HepG2 (cell line): ENCODE results near the gene GIMD1. TPM values are rescaled to one million over a fixed set of nuclear protein-coding genes. Genes with fewer than 3 reads are reported as not detected.

Experiments used
- ATAC-seq: fragments of 200-7000 bp; cut with Tn5 transposase; 3 replicates; pipeline ENCODE4 v1.9.1; 2020; ENCODE audit warnings: mild to moderate bottlenecking, moderate library complexity
- BruUV-seq: library from RNA; stranded (reverse); fragments of 400-500 nt; replicated peaks from 2 replicates; lab custom pipeline; 2021; lab: Mats Ljungman, UMichigan
- CTCF ChIA-PET: fragments of 300-600 bp; formaldehyde crosslinking; extraction: SDS; loops from one replicate; lab custom pipeline; 2021; ENCODE audit warnings: low total read pairs, inconsistent platforms, low intra/inter-chr PET ratio; lab: Yijun Ruan, JAX
- POLR2A ChIA-PET: fragments of 350-600 bp; sonication (Branson Sonifier 250); formaldehyde crosslinking; loops from one replicate; lab custom pipeline; 2020; ENCODE audit warnings: antibody characterized with exemption, inconsistent platforms; lab: Yijun Ruan, JAX
- DNase-seq: peaks from one replicate; pipeline ENCODE4 v3.0.0-alpha.2; 2015; ENCODE audit warnings: low spot score
- FAIRE-seq: peaks from 3 replicates; lab custom pipeline; 2011; peaks lifted over from hg19 to GRCh38; lab: Jason Lieb, UNC
- H2AFZ ChIP-seq: one replicate; pipeline ENCODE4 v1.6.1; 2011; ENCODE audit warnings: low read length, inconsistent platforms
- H3K27ac ChIP-seq: fragments of 300-600 bp; 3 replicates; pipeline ENCODE4 v1.8.0; 2011; ENCODE audit warnings: mixed run types, mild to moderate bottlenecking, mixed read lengths, low read length, inconsistent platforms; ENCODE audit not compliant: insufficient read depth; ENCODE audit errors: extremely low read length
- H3K27me3 ChIP-seq, 2 experiments: fragments of 200-600 bp in 1 of 2; 2 replicates in 1 of 2; 3 replicates in 1 of 2; pipeline versions ENCODE4 v1.6.0 to v1.8.0; 2011; ENCODE audit warnings: low read length in 2 of 2, mild to moderate bottlenecking in 2 of 2, moderate library complexity in 2 of 2, inconsistent platforms in 1 of 2; ENCODE audit not compliant: insufficient read depth in 2 of 2, control insufficient read depth in 1 of 2
- H3K36me3 ChIP-seq, 2 experiments: fragments of 200-600 bp in 1 of 2; replicated peaks in 1 of 2; 2 replicates in 1 of 2; 3 replicates in 1 of 2; pipeline versions ENCODE4 v1.5.1 to v1.8.0; 2011; ENCODE audit warnings: low read length in 2 of 2, inconsistent platforms in 1 of 2; ENCODE audit not compliant: insufficient read depth in 2 of 2, control insufficient read depth in 1 of 2
- H3K4me1 ChIP-seq: 2 replicates; pipeline ENCODE4 v1.5.1; 2012; ENCODE audit warnings: low read length, inconsistent platforms; ENCODE audit not compliant: insufficient read depth
- H3K4me2 ChIP-seq: 2 replicates; pipeline ENCODE4 v1.6.0; 2011; ENCODE audit warnings: low read depth, low read length, inconsistent platforms
- H3K4me3 ChIP-seq, 3 experiments: fragments of 200-600 bp in 1 of 3; sonication (generic), shearing (Covaris generic) in 1 of 3; replicated peaks in 1 of 3; 2 replicates each; pipeline ENCODE4 v1.5.1; 2011 to 2016; ENCODE audit warnings: low read length in 3 of 3, inconsistent platforms in 2 of 3, low read depth in 2 of 3, mild to moderate bottlenecking in 2 of 3, control low read depth in 1 of 3, mixed read lengths in 1 of 3; ENCODE audit not compliant: insufficient read depth in 1 of 3
- H3K79me2 ChIP-seq: one replicate; pipeline ENCODE4 v1.6.1; 2011; ENCODE audit warnings: low read length, inconsistent platforms; ENCODE audit not compliant: insufficient read depth
- H3K9ac ChIP-seq: 2 replicates; pipeline ENCODE4 v1.6.0; 2011; ENCODE audit warnings: mild to moderate bottlenecking, low read depth, low read length, inconsistent platforms; ENCODE audit not compliant: insufficient read depth
- H3K9me3 ChIP-seq: 2 replicates; pipeline ENCODE4 v1.5.1; 2012; ENCODE audit warnings: mild to moderate bottlenecking, low read length
- H4K20me1 ChIP-seq: 2 replicates; pipeline ENCODE4 v1.6.0; 2011; ENCODE audit warnings: inconsistent platforms, mild to moderate bottlenecking, low read length, moderate library complexity; ENCODE audit not compliant: insufficient read depth
- BHLHE40 ChIP-seq: IDR thresholded peaks from 2 replicates; pipeline ENCODE4 v1.6.1; 2011; ENCODE audit warnings: low read length, improper control_type of control experiment
- CENPT ChIP-seq: sonication (generic); formaldehyde crosslinking; IDR thresholded peaks from 2 replicates; pipeline ENCODE4 v1.8.0; 2022; ENCODE audit warnings: low read depth, mild to moderate bottlenecking, moderate library complexity, missing genetic modification reagents
- MAF1 ChIP-seq: sonication (generic); formaldehyde crosslinking; IDR thresholded peaks from 2 replicates; pipeline ENCODE4 v1.5.0; 2020; ENCODE audit warnings: missing genetic modification reagents, borderline replicate concordance
- SRF ChIP-seq: IDR thresholded peaks from 2 replicates; pipeline ENCODE4 v1.6.1; 2011; ENCODE audit warnings: mild to moderate bottlenecking, low read depth, low read length, moderate library complexity
- SSRP1 ChIP-seq: IDR thresholded peaks from 2 replicates; pipeline ENCODE4 v1.6.1; 2016; ENCODE audit warnings: control low read depth
- ZBTB7A ChIP-seq: sonication (generic); formaldehyde crosslinking; IDR thresholded peaks from 2 replicates; pipeline ENCODE4 v1.8.0; 2022; ENCODE audit warnings: mild to moderate bottlenecking, missing genetic modification reagents
- ZNF121 ChIP-seq: sonication (generic); formaldehyde crosslinking; IDR thresholded peaks from 2 replicates; pipeline ENCODE4 v1.5.0; 2020; ENCODE audit warnings: mild to moderate bottlenecking, missing genetic modification reagents
- ZNF430 ChIP-seq: sonication (generic); formaldehyde crosslinking; IDR thresholded peaks from 2 replicates; pipeline ENCODE4 v1.9.0; 2021; ENCODE audit warnings: mild to moderate bottlenecking, missing genetic modification reagents
- ZNF660 ChIP-seq: sonication (generic); formaldehyde crosslinking; IDR thresholded peaks from 2 replicates; pipeline ENCODE4 v1.5.1; 2020; ENCODE audit warnings: mild to moderate bottlenecking, low read depth, missing genetic modification reagents, borderline replicate concordance
- ZNF747 ChIP-seq: sonication (generic); formaldehyde crosslinking; IDR thresholded peaks from 2 replicates; pipeline ENCODE4 v1.8.1; 2023; ENCODE audit warnings: missing genetic modification reagents, mild to moderate bottlenecking, borderline replicate concordance
- ZNF770 ChIP-seq: sonication (generic); formaldehyde crosslinking; IDR thresholded peaks from 2 replicates; pipeline ENCODE4 v1.5.0; 2020; ENCODE audit warnings: mild to moderate bottlenecking, missing genetic modification reagents
- WGBS: methylation state at CpG from one replicate; pipeline ENCODE4 v1.1.6; 2017; ENCODE audit warnings: low lambda C conversion rate; 5-methylcytosine and 5-hydroxymethylcytosine counted together
- in situ Hi-C: cut with HindIII; loops from 2 replicates; pipeline ENCODE4 v1.10.0; 2017; ENCODE audit warnings: low pct_unique_long_range_greater_than_20kb; ENCODE audit not compliant: extremely low pct_ligation_motif_present
- intact Hi-C: fragments of 100-400 bp; cut with micrococcal nuclease; formaldehyde crosslinking; loops from one replicate; pipeline ENCODE4 v1.10.0; 2022; ENCODE audit not compliant: unreplicated experiment
- polyA plus RNA-seq, 8 experiments: library from polyadenylated mRNA; depleted of rRNA in 3 of 8; stranded (reverse) in 7 of 8; unstranded in 1 of 8; fragments of >200 nt; fragmentation: Illumina TruSeq in 4 of 8; extraction: Trizol in 4 of 8; gene quantifications; 2 replicates each; pipeline versions ENCODE4 v1.2.1 to v1.2.3, GENCODE V29; 2011 to 2016; ENCODE audit warnings: low read depth in 4 of 8, missing spikeins in 1 of 8, mixed read lengths in 1 of 8; ENCODE audit not compliant: insufficient read depth in 1 of 8
- total RNA-seq, 5 experiments: library from RNA; depleted of rRNA; stranded (reverse); fragments of >200 nt; fragmentation: Illumina TruSeq; extraction: Trizol; gene quantifications; 2 replicates each; pipeline ENCODE4 v1.2.3, GENCODE V29; 2016; ENCODE audit warnings: low read depth in 1 of 5
- TF ChIP-seq, protein P1 (sequence below): sonication (generic); formaldehyde crosslinking; IDR thresholded peaks from 2 replicates; pipeline ENCODE4 v1.9.0; 2021; ENCODE audit warnings: missing genetic modification reagents, borderline replicate concordance

Gene GIMD1
- total and polyA plus RNA-seq, 2 of the 13 experiments (the other 11 are each of a cell fraction or from before 2014, with no cell fraction given): not detected

- Histone ChIP-seq H3K9me3 (no peaks in the 10 kb centered on the region), H3K27me3 (no peaks in the 10 kb centered on the region; a peak in 2 of 5 replicates), H3K36me3 (peaks cover 0 to 9% of the 10 kb centered on the region in 2 experiments; a peak in 3 of 5 replicates), H2AFZ (no peak overlapping the region), H3K4me3 (peak overlapping the region; percentile 89 to 97 (median 93); a peak in 4 of 6 replicates), H3K79me2 (peaks cover 97% of the 10 kb centered on the region), H3K9ac (peak overlapping the region; percentile 99; the same call in 1 of the 2 replicates), H4K20me1 (no peaks in the 10 kb centered on the region), H3K27ac (peak overlapping the region; percentile 99), H3K4me2 (peak overlapping the region; percentile 75), H3K4me1 (peaks cover 57% of the 10 kb centered on the region)
- no peak for ATAC-seq
- TF ChIP-seq ZNF660 (CRISPR knock-in tag): no peak
- no peak for TF ChIP-seq ZBTB7A (CRISPR knock-in tag)
- TF ChIP-seq MAF1 (CRISPR knock-in tag): no peak
- TF ChIP-seq ZNF770: peak; percentile 39; the same call in 1 of the 2 replicates
- TF ChIP-seq CENPT: no peak
- TF ChIP-seq ZNF430: no peak
- TF ChIP-seq ZNF121 (CRISPR knock-in tag): peak; percentile 75
- no peak for TF ChIP-seq SRF
- TF ChIP-seq ZNF747 (CRISPR knock-in tag): no peak
- peak; percentile 56; the same call in 1 of the 2 replicates for TF ChIP-seq BHLHE40
- TF ChIP-seq, protein P1, sequence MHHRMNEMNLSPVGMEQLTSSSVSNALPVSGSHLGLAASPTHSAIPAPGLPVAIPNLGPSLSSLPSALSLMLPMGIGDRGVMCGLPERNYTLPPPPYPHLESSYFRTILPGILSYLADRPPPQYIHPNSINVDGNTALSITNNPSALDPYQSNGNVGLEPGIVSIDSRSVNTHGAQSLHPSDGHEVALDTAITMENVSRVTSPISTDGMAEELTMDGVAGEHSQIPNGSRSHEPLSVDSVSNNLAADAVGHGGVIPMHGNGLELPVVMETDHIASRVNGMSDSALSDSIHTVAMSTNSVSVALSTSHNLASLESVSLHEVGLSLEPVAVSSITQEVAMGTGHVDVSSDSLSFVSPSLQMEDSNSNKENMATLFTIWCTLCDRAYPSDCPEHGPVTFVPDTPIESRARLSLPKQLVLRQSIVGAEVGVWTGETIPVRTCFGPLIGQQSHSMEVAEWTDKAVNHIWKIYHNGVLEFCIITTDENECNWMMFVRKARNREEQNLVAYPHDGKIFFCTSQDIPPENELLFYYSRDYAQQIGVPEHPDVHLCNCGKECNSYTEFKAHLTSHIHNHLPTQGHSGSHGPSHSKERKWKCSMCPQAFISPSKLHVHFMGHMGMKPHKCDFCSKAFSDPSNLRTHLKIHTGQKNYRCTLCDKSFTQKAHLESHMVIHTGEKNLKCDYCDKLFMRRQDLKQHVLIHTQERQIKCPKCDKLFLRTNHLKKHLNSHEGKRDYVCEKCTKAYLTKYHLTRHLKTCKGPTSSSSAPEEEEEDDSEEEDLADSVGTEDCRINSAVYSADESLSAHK (CRISPR knock-in tag): no peak
- no peak for TF ChIP-seq SSRP1
- no peak for DNase-seq
- BruUV-seq: no TSS peak
- intact Hi-C loops (loop anchor here (1.0 to 10.0 kb wide), 2 partner anchors 29 to 608 kb away; partner anchors contain the start of genes GSTCD and INTS12), in situ Hi-C loops (no loop called here)
- no peak for FAIRE-seq
- ChIA-PET CTCF (no interaction called here), POLR2A (interaction anchor here (0.9 to 1.5 kb wide), 3 partner anchors 10 to 49 kb away, joined by 3 to 4 read pairs (median 3); no protein-coding TSS in a partner anchor)
- 49% methylated on average over 3 of the region's 3 CpGs for WGBS
Measured at GRCh38 chr4:106312997-106313522, 55.5 kb downstream of the GIMD1 start.
